Upper lobe of left lung (tissue), 6 donors: ENCODE results near the gene RRH. TPM values are rescaled to one million over a fixed set of nuclear protein-coding genes. Genes with fewer than 3 reads are reported as not detected.

ENCODE experiments used
- ATAC-seq, 2 donors: fragments of 200-7000 bp; cut with Tn5 transposase; one replicate each; pipeline ENCODE4 v1.9.1; 2022; ENCODE audit warnings: mild to moderate bottlenecking in 2 of 2, moderate library complexity in 2 of 2; ENCODE audit not compliant: low FRiP score in 2 of 2
- DNase-seq, 2 donors: peaks; one replicate each; pipeline ENCODE4 v3.0.0-alpha.2; 2019 to 2020
- H3K27ac ChIP-seq, 4 donors: fragments of 200-600 bp; sonication (generic); one replicate each; pipeline ENCODE4 v1.5.1; 2016 to 2019
- H3K27me3 ChIP-seq, 4 donors: fragments of 200-600 bp; sonication (generic); one replicate each; pipeline ENCODE4 v1.5.1; 2017 to 2019
- H3K36me3 ChIP-seq, 4 donors: fragments of 200-600 bp; sonication (generic); one replicate each; pipeline ENCODE4 v1.5.1; 2016 to 2019
- H3K4me1 ChIP-seq, 4 donors: fragments of 200-600 bp; sonication (generic); one replicate each; pipeline ENCODE4 v1.5.1; 2018 to 2019
- H3K4me3 ChIP-seq, 4 donors: fragments of 200-600 bp; sonication (generic); one replicate each; pipeline ENCODE4 v1.5.1; 2017 to 2019; ENCODE audit warnings: mild to moderate bottlenecking in 2 of 4, moderate library complexity in 1 of 4
- H3K9me3 ChIP-seq, 4 donors: fragments of 200-600 bp; sonication (generic); one replicate each; pipeline ENCODE4 v1.5.1; 2018 to 2019
- EP300 ChIP-seq, 4 donors: sonication (generic); formaldehyde crosslinking; IDR thresholded peaks; one replicate each; pipeline ENCODE4 v1.5.1; 2017; ENCODE audit warnings: antibody characterized with exemption in 4 of 4, control low read depth in 2 of 4
- POLR2A ChIP-seq, 4 donors: fragments of 450-650 bp; IDR thresholded peaks; one replicate each; pipeline ENCODE4 v1.5.1; 2016 to 2017; ENCODE audit warnings: antibody characterized with exemption in 4 of 4, mild to moderate bottlenecking in 2 of 4
- POLR2AphosphoS5 ChIP-seq, 2 donors: sonication (generic); formaldehyde crosslinking; IDR thresholded peaks; one replicate each; pipeline ENCODE4 v1.5.1; 2017; ENCODE audit warnings: antibody characterized with exemption in 2 of 2
- WGBS, 2 donors: methylation state at CpG; one replicate each; pipeline ENCODE4 v1.1.5; 2017 to 2018; 5-methylcytosine and 5-hydroxymethylcytosine counted together
- total RNA-seq, 6 donors: library from RNA; depleted of rRNA in 4 of 6; stranded (reverse); fragments of >200 nt in 4 of 6; gene quantifications; one replicate each; pipeline versions ENCODE4 v1.1.0 to v1.2.1, GENCODE V29; 2016 to 2021
- TF ChIP-seq, protein P1 (sequence below), 6 experiments: fragments of 450-650 bp in 4 of 6; fragments of 200-600 bp in 2 of 6; sonication (generic) in 2 of 6; IDR thresholded peaks; one replicate each; pipeline ENCODE4 v1.5.1; 2016 to 2019; ENCODE audit warnings: antibody characterized with exemption in 6 of 6
- donor health status: DM: no; HTN: no; CAD: no; lungs with moderate emphysema.
- donor health status: DM: no; HTN: yes; CAD: no; lungs with severe emphysema.

RRH gene
- total RNA-seq, 6 donors from 2014 or later = 0.46 TPM; not detected in 5

- Histone ChIP-seq H3K36me3 (no peaks in the 10 kb centered on the region), H3K27ac (no peak overlapping the region), H3K4me3 (no peak overlapping the region), H3K27me3 (no peaks in the 10 kb centered on the region), H3K9me3 (peaks cover 3 to 14% (median 9%) of the 10 kb centered on the region in 4 donors), H3K4me1 (peaks cover 0 to 11% (median 4%) of the 10 kb centered on the region in 4 donors)
- no peak for ATAC-seq
- no peak for DNase-seq
- TF ChIP-seq, protein P1, sequence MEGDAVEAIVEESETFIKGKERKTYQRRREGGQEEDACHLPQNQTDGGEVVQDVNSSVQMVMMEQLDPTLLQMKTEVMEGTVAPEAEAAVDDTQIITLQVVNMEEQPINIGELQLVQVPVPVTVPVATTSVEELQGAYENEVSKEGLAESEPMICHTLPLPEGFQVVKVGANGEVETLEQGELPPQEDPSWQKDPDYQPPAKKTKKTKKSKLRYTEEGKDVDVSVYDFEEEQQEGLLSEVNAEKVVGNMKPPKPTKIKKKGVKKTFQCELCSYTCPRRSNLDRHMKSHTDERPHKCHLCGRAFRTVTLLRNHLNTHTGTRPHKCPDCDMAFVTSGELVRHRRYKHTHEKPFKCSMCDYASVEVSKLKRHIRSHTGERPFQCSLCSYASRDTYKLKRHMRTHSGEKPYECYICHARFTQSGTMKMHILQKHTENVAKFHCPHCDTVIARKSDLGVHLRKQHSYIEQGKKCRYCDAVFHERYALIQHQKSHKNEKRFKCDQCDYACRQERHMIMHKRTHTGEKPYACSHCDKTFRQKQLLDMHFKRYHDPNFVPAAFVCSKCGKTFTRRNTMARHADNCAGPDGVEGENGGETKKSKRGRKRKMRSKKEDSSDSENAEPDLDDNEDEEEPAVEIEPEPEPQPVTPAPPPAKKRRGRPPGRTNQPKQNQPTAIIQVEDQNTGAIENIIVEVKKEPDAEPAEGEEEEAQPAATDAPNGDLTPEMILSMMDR (IDR thresholded peaks at IDR 0.05) = no peak
- TF ChIP-seq EP300 (IDR thresholded peaks at IDR 0.05) (no peak), POLR2AphosphoS5 (IDR thresholded peaks at IDR 0.05) (no peak)
Observed at GRCh38 chr4:109798866-109799265, 28.9 kb upstream of the RRH start.

DNA sequence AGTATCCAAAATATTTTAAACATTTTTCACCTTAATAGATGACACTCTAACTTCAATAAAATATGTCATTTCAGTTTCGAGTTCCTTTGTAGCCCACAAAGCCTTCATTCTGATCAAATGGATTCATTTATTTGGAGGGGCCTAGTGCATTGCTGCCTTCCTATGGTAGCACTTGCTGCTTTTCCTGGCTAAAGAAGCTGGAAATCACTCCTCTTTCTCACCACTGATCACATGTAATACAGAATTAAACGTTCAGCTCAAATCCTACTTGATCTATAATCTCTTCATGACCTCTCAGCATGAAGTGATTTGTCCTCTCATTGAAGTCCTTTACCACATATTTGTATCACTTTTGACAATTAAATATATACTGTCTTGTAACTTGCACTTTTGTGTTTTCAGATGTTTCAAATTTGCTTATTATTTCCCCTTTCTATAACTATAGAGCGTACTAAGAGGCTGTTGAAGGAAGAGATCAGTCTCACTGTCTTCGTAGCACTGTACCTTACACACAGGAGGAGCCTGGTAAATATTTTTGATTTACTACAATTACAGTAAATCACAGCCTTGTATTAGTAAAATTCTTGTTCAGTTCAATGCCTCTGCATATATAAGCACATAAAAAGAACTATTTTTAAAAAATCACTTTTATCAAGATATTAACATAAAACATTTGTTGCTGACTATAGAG, 26.5 kb upstream of the RRH start:
- H3K4me3 ChIP-seq = peak overlapping the region in 3 of 4 donors; percentile 25 to 43 (median 41)
- no peak for TF ChIP-seq POLR2A (IDR thresholded peaks at IDR 0.05)
- no peak for TF ChIP-seq POLR2AphosphoS5 (IDR thresholded peaks at IDR 0.05)
- TF ChIP-seq, protein P1 (IDR thresholded peaks at IDR 0.05) = no peak
- TF ChIP-seq EP300 (IDR thresholded peaks at IDR 0.05) = no peak
- 58 to 59% methylated on average over 4 of the region's 4 CpGs for WGBS, 2 donors
- H3K36me3 ChIP-seq = no peaks in the 10 kb centered on the region
- no peak for ATAC-seq
- DNase-seq = no peak
- peaks cover 0 to 11% (median 4%) of the 10 kb centered on the region in 4 donors for H3K4me1 ChIP-seq
- peaks cover 0 to 10% (median 0%) of the 10 kb centered on the region in 4 donors for H3K9me3 ChIP-seq
- H3K27ac ChIP-seq = peak overlapping the region in 3 of 4 donors; percentile 24 to 42 (median 34)
- no peaks in the 10 kb centered on the region for H3K27me3 ChIP-seq

- H3K27ac ChIP-seq = peak within 1 kb of the TSS in 3 of 4 donors; percentile 24 to 42 (median 34)
- H3K4me3 ChIP-seq = peak within 1 kb of the TSS in 3 of 4 donors; percentile 25 to 43 (median 41)
Observed at GRCh38 chr4:109801895-109802319, 25.9 kb upstream of the RRH start, which contains the start of gene CFI. Gene CFI, minus strand, starts transcription at chr4:109801999. Its CDS starts 28 bp downstream, at chr4:109801971.

DNA sequence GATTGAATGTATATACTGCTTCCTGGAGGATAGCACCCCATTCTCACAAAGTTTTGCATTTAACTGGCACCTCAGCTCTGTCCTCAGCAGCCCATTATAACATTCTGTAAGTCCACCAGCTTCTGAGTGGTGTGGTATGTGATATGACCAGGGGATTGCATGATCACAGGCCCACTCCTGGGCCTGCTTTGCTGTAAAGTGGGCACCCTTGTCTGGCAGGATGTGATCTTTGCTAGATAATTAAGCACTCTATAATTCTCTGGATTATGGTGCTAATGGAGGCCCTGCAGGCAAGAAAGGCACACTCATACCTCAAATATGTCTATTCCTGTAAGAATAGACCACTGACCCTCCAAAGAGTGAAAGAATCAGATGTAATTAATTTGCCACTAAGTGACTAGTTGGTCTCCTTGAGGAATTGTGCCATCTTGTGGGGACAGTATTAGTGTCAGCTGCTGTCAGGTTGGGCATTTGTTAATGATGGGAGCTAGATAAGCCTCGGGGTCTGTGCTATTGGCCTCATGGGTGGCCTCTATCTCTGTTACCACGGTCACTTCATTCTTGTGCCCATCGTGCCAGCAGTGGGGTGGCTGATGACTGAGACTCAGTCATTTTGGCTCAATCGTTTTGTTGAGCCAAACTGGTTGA, 23.7 kb upstream of the RRH start:
- peak in 1 of 2 donors; percentile 25 for DNase-seq
- ATAC-seq = peak; percentile 29 to 65
- WGBS, 2 donors = 27 to 36% methylated on average over 4 of the region's 4 CpGs

More at GRCh38 chr4:109801895-109802319, 25.9 kb upstream of the RRH start, which contains the start of gene CFI:
- Histone ChIP-seq H3K27me3 (no peaks in the 10 kb centered on the region), H3K4me1 (peaks cover 0 to 11% (median 4%) of the 10 kb centered on the region in 4 donors), H3K9me3 (peaks cover 0 to 3% (median 0%) of the 10 kb centered on the region in 4 donors), H3K36me3 (no peaks in the 10 kb centered on the region)
- WGBS, 2 donors = 28 to 47% methylated on average over 2 of the region's 2 CpGs
- TF ChIP-seq, protein P1 (IDR thresholded peaks at IDR 0.05) = no peak
- TF ChIP-seq EP300 (IDR thresholded peaks at IDR 0.05) (no peak), POLR2A (IDR thresholded peaks at IDR 0.05) (no peak), POLR2AphosphoS5 (IDR thresholded peaks at IDR 0.05) (no peak)
- no peak for DNase-seq
- ATAC-seq = peak in 1 of 2 donors; percentile 76

More for the DNA sequence above, 23.7 kb upstream of the RRH start:
- no peaks in the 10 kb centered on the region for H3K9me3 ChIP-seq
- peaks cover 0 to 11% (median 4%) of the 10 kb centered on the region in 4 donors for H3K4me1 ChIP-seq
- H3K36me3 ChIP-seq = no peaks in the 10 kb centered on the region
- H3K27me3 ChIP-seq = no peaks in the 10 kb centered on the region
- TF ChIP-seq, protein P1 (IDR thresholded peaks at IDR 0.05) = peak in 4 of 6 experiments; percentile 15 to 45 (median 32)
- TF ChIP-seq POLR2A (IDR thresholded peaks at IDR 0.05) = no peak
- H3K27ac ChIP-seq = no peak overlapping the region
- H3K4me3 ChIP-seq = no peak overlapping the region
